Endodermal cell (in vitro differentiated cells): Measurements from ENCODE around the gene C6orf15. TPM values are rescaled to one million over a fixed set of nuclear protein-coding genes. Genes with fewer than 3 reads are reported as not detected.

ENCODE experiments used
- DNase-seq: peaks from one replicate; pipeline ENCODE4 v3.0.0-alpha.2; 2017
- H3K27ac ChIP-seq: 2 replicates; pipeline ENCODE4 v1.5.1; 2013; ENCODE audit warnings: mild to moderate bottlenecking, low read depth, low read length, moderate library complexity
- H3K27me3 ChIP-seq: 2 replicates; pipeline ENCODE4 v1.6.1; 2013; ENCODE audit warnings: mild to moderate bottlenecking, low read length, moderate library complexity; ENCODE audit not compliant: insufficient read depth, control insufficient read depth, poor library complexity, severe bottlenecking
- H3K36me3 ChIP-seq: 2 replicates; pipeline ENCODE4 v1.7.0; 2013; ENCODE audit warnings: mild to moderate bottlenecking, low read length, moderate library complexity; ENCODE audit not compliant: control insufficient read depth, insufficient read depth
- H3K4me1 ChIP-seq: one replicate; pipeline ENCODE4 v1.7.0; 2013; ENCODE audit warnings: low read length; ENCODE audit not compliant: control insufficient read depth, insufficient read depth
- H3K4me3 ChIP-seq: 2 replicates; pipeline ENCODE4 v1.5.1; 2013; ENCODE audit warnings: mild to moderate bottlenecking, low read length, moderate library complexity
- H3K9ac ChIP-seq: 2 replicates; pipeline ENCODE4 v1.6.1; 2013; ENCODE audit warnings: mild to moderate bottlenecking, low read length, moderate library complexity; ENCODE audit not compliant: poor library complexity, severe bottlenecking; ENCODE audit errors: extremely low read depth
- H3K9me3 ChIP-seq: 2 replicates; pipeline ENCODE4 v1.6.1; 2013; ENCODE audit warnings: mild to moderate bottlenecking, low read length, moderate library complexity; ENCODE audit not compliant: control insufficient read depth
- H3K27ac Mint-ChIP-seq: 2 replicates; pipeline ENCODE4 v1.8.0; 2020; ENCODE audit warnings: mixed read lengths
- H3K27me3 Mint-ChIP-seq: 2 replicates; pipeline ENCODE4 v1.8.0; 2021; ENCODE audit warnings: mild to moderate bottlenecking, mixed read lengths; ENCODE audit not compliant: insufficient read depth
- H3K36me3 Mint-ChIP-seq: 2 replicates; pipeline ENCODE4 v1.8.0; 2020; ENCODE audit warnings: low read depth, mixed read lengths
- H3K4me1 Mint-ChIP-seq: 2 replicates; pipeline ENCODE4 v1.8.0; 2020; ENCODE audit warnings: mixed read lengths
- H3K4me3 Mint-ChIP-seq: 2 replicates; pipeline ENCODE4 v1.8.0; 2020; ENCODE audit warnings: mild to moderate bottlenecking, moderate library complexity, mixed read lengths
- H3K9me3 Mint-ChIP-seq: 2 replicates; pipeline ENCODE4 v1.8.0; 2020; ENCODE audit warnings: mild to moderate bottlenecking, mixed read lengths
- CTCF ChIP-seq: fragments of 200-600 bp; sonication (generic); conservative IDR thresholded peaks from 2 replicates; pipeline ENCODE4 v1.5.0; 2021; ENCODE audit warnings: antibody characterized with exemption, mild to moderate bottlenecking
- WGBS, 2 experiments: methylation state at CpG; one replicate each; pipeline versions ENCODE4 v1.1.5 to v1.1.7; 2013; ENCODE audit warnings: missing lambda C conversion rate in 2 of 2, mixed read lengths in 1 of 2; ENCODE audit not compliant: insufficient coverage in 1 of 2, insufficient read length in 1 of 2; 5-methylcytosine and 5-hydroxymethylcytosine counted together
- total RNA-seq, 2 donors: library from RNA; stranded (reverse); fragmentation: NEBNext Ultra II Directional in 1 of 2; extraction: Animal tissue kit (Norgen Biotek cat#: 25700) in 1 of 2; gene quantifications; 2 replicates in 1 of 2; 3 replicates in 1 of 2; pipeline ENCODE4 v1.2.1, GENCODE V29; 2021

C6orf15 gene
- total RNA-seq, 2 donors from 2014 or later: not detected

GRCh38 chr6:31075528-31075927 is 36.8 kb downstream of the C6orf15 start:
- Histone ChIP-seq H3K27ac (no peak overlapping the region), H3K9ac (no peak overlapping the region), H3K27me3 (no peaks in the 10 kb centered on the region), H3K4me3 (no peak overlapping the region), H3K36me3 (no peaks in the 10 kb centered on the region), H3K4me1 (no peaks in the 10 kb centered on the region), H3K9me3 (no peaks in the 10 kb centered on the region)
- peaks cover 10% of the 10 kb centered on the region for H3K4me1 Mint-ChIP-seq
- no peak for DNase-seq
- no peak overlapping the region for H3K27ac Mint-ChIP-seq
- H3K36me3 Mint-ChIP-seq: no peaks in the 10 kb centered on the region
- no peaks in the 10 kb centered on the region for H3K9me3 Mint-ChIP-seq
- H3K4me3 Mint-ChIP-seq: no peak overlapping the region
- TF ChIP-seq CTCF: no peak
- peaks cover 4% of the 10 kb centered on the region for H3K27me3 Mint-ChIP-seq
- 89% methylated on average over 1 of the region's 1 CpG; no CpG with 5 or more reads in 1 of the 2 experiments for WGBS, 2 experiments

- Histone ChIP-seq H3K4me1 (no peaks in the 10 kb centered on the region), H3K9me3 (no peaks in the 10 kb centered on the region), H3K36me3 (no peaks in the 10 kb centered on the region), H3K9ac (no peak overlapping the region), H3K4me3 (no peak overlapping the region), H3K27me3 (no peaks in the 10 kb centered on the region), H3K27ac (no peak overlapping the region)
- TF ChIP-seq CTCF: no peak
- DNase-seq: no peak
- 81 to 100% methylated on average over 4 of the region's 4 CpGs for WGBS, 2 experiments
- Mint-ChIP-seq H3K27me3 (peaks cover 1% of the 10 kb centered on the region), H3K4me3 (no peak overlapping the region), H3K4me1 (peaks cover 9% of the 10 kb centered on the region), H3K27ac (no peak overlapping the region), H3K36me3 (no peaks in the 10 kb centered on the region), H3K9me3 (no peaks in the 10 kb centered on the region)
These were observed 38.0 kb downstream of the C6orf15 start for GRCh38 chr6:31074401-31074800.

DNA sequence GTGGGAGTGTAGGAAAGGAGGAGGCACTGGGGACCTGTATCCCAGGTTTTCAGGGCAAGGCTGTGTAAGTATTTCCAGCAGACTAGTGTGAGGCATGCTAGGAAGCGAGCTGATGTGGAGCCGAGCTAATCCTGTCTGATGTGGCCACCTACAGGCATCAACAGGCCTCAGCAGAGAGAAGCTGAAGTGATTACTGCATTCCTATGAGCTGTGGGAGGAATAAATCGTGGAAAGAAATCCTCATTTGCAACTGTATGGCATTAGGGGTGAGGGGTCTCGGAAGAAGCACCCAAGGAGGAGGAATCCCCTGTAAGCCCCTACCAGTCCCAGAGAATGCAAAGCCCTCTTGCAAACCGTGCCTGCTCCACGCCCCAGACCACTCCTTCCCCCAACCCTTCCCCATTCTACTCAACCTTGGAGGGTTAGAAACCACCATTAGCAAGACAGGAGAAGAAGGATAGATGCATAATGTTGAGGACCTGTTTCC is 41.6 kb downstream of the C6orf15 start:
- Mint-ChIP-seq H3K27ac (peak overlapping the region; percentile 92), H3K36me3 (no peaks in the 10 kb centered on the region), H3K27me3 (peaks cover 1% of the 10 kb centered on the region), H3K4me1 (peaks cover 10% of the 10 kb centered on the region), H3K9me3 (peaks cover 5% of the 10 kb centered on the region), H3K4me3 (no peak overlapping the region)
- H3K9me3 ChIP-seq: peaks cover 4% of the 10 kb centered on the region
- WGBS, 2 experiments: 0 to 13% methylated on average over 2 to 6 of the region's 6 CpGs
- no peaks in the 10 kb centered on the region for H3K27me3 ChIP-seq
- no peak overlapping the region for H3K9ac ChIP-seq
- DNase-seq: peak; percentile 87
- H3K4me3 ChIP-seq: no peak overlapping the region
- TF ChIP-seq CTCF: peak; percentile 81
- no peaks in the 10 kb centered on the region for H3K36me3 ChIP-seq
- no peak overlapping the region for H3K27ac ChIP-seq
- no peaks in the 10 kb centered on the region for H3K4me1 ChIP-seq
